ENCODE measurements around the gene VWCE. TPM values are rescaled to one million over a fixed set of nuclear protein-coding genes. Genes with fewer than 3 reads are reported as not detected.

Gene VWCE
- polyA plus RNA-seq, 1 donor (not counting 4 experiments of a cell fraction or from before 2014, with no cell fraction given), result 0.30 TPM

- dilution Hi-C loops (cut with MboI; ENCODE audit: extremely low pct_ligation_motif_present, low sequenced_read_pairs), result no loop called here
- Histone ChIP-seq H3K4me2 (ENCODE audit: control insufficient read depth, extremely low read depth, insufficient read depth, low read depth, low read length) (no peak overlapping the region), H3K9ac (ENCODE audit: control insufficient read depth, extremely low read depth, insufficient read depth, low read length) (no peak overlapping the region), H3K36me3 (ENCODE audit: control insufficient read depth in 2 of 2, extremely low read depth in 1 of 2, insufficient read depth in 2 of 2, low read length in 2 of 2) (peaks cover 36 to 45% of the 10 kb centered on the region in 2 experiments), H3K79me2 (ENCODE audit: control insufficient read depth, insufficient read depth, low read length) (no peaks in the 10 kb centered on the region), H2AFZ (ENCODE audit: control insufficient read depth, low read length) (no peak overlapping the region), H3K9me3 (ENCODE audit: control insufficient read depth, low read depth, low read length) (no peaks in the 10 kb centered on the region), H3K4me3 (ENCODE audit: control insufficient read depth in 2 of 3, extremely low read depth in 1 of 3, insufficient read depth in 2 of 3, low read depth in 1 of 3, low read length in 3 of 3) (no peak overlapping the region), H4K20me1 (ENCODE audit: control insufficient read depth, extremely low read depth, insufficient read depth, low read length) (peaks cover 13% of the 10 kb centered on the region), H3K9me1 (ENCODE audit: control insufficient read depth, extremely low read depth, insufficient read depth, low read length) (peaks cover 3% of the 10 kb centered on the region), H3K4me1 (ENCODE audit: control insufficient read depth, extremely low read depth, insufficient read depth, low read length) (peaks cover 14% of the 10 kb centered on the region), H3K27me3 (ENCODE audit: control insufficient read depth, extremely low read depth, insufficient read depth, low read length) (no peaks in the 10 kb centered on the region), H3K27ac (ENCODE audit: control insufficient read depth, insufficient read depth, low read length) (no peak overlapping the region)
- FAIRE-seq, result no peak
- no peak for DNase-seq (ENCODE audit: low read depth, low spot score)
- TF ChIP-seq CTCF (optimal IDR thresholded peaks at IDR 0.05 in 1 of 3, IDR thresholded peaks at IDR 0.05 in 1 of 3, conservative IDR thresholded peaks at IDR 0.05 in 1 of 3; ENCODE audit: extremely low read depth in 1 of 3, insufficient read depth in 2 of 3, low read length in 3 of 3), result no peak
- TF ChIP-seq EZH2 (IDR thresholded peaks at IDR 0.05; ENCODE audit: low read length), result no peak
Measured at GRCh38 chr11:61302550-61302949, 7.4 kb upstream of the VWCE start.

DNA sequence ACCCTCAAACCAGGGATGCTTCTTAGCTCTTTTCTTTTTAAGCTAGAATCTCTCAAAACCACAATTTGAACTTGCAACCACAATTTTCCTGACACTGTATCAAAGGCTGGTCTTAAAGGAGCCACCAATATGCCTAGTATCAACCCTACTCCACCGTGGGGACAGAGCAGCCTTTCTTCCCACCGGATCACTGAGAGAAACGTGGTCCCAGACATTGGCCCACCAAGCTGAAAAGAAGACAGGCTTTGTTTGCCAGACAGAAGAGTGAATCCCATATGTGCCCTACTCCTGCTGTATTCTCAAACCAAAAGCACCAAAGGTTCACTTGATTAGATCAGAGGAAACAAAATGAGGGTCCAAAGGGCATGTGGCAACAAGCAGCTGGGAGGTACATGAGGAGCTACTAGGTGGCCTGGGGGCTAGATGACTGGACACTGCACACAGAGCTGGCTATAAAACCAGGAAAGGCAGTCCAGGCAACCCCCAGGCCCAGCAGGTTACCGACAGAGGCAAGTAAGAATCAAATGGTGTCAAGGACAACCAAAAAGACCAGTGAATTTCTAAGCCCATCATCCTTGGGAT is 3.6 kb upstream of the VWCE start:
- Histone ChIP-seq H3K9ac (ENCODE audit: control insufficient read depth, extremely low read depth, insufficient read depth, low read length) (no peak overlapping the region), H3K9me1 (ENCODE audit: control insufficient read depth, extremely low read depth, insufficient read depth, low read length) (peaks cover 3% of the 10 kb centered on the region), H4K20me1 (ENCODE audit: control insufficient read depth, extremely low read depth, insufficient read depth, low read length) (peaks cover 10% of the 10 kb centered on the region), H3K27ac (ENCODE audit: control insufficient read depth, insufficient read depth, low read length) (no peak overlapping the region), H3K9me3 (ENCODE audit: control insufficient read depth, low read depth, low read length) (no peaks in the 10 kb centered on the region), H3K27me3 (ENCODE audit: control insufficient read depth, extremely low read depth, insufficient read depth, low read length) (peaks cover 14% of the 10 kb centered on the region), H2AFZ (ENCODE audit: control insufficient read depth, low read length) (no peak overlapping the region), H3K36me3 (ENCODE audit: control insufficient read depth in 2 of 2, extremely low read depth in 1 of 2, insufficient read depth in 2 of 2, low read length in 2 of 2) (peaks cover 23 to 27% of the 10 kb centered on the region in 2 experiments), H3K4me2 (ENCODE audit: control insufficient read depth, extremely low read depth, insufficient read depth, low read depth, low read length) (no peak overlapping the region), H3K79me2 (ENCODE audit: control insufficient read depth, insufficient read depth, low read length) (no peaks in the 10 kb centered on the region), H3K4me3 (ENCODE audit: control insufficient read depth in 2 of 3, extremely low read depth in 1 of 3, insufficient read depth in 2 of 3, low read depth in 1 of 3, low read length in 3 of 3) (no peak overlapping the region), H3K4me1 (ENCODE audit: control insufficient read depth, extremely low read depth, insufficient read depth, low read length) (peaks cover 32% of the 10 kb centered on the region)
- dilution Hi-C loops (cut with MboI; ENCODE audit: extremely low pct_ligation_motif_present, low sequenced_read_pairs), result no loop called here
- DNase-seq (ENCODE audit: low read depth, low spot score) (no peak), FAIRE-seq (no peak)
- TF ChIP-seq EZH2 (IDR thresholded peaks at IDR 0.05; ENCODE audit: low read length), result no peak
- TF ChIP-seq CTCF (optimal IDR thresholded peaks at IDR 0.05 in 1 of 3, IDR thresholded peaks at IDR 0.05 in 1 of 3, conservative IDR thresholded peaks at IDR 0.05 in 1 of 3; ENCODE audit: extremely low read depth in 1 of 3, insufficient read depth in 2 of 3, low read length in 3 of 3), result no peak

All from keratinocyte (primary cell).